Erythroblast (primary cell): Measurements from ENCODE around the gene MCRIP2.

Experiments
- DNase-seq, 2 experiments: peaks; one replicate each; lab custom pipeline; 2025; lab: John Stamatoyannopoulos, UW
- GATA1 ChIP-seq: IDR thresholded peaks from 2 replicates; pipeline ENCODE4 v1.6.1; 2011; ENCODE audit warnings: low read depth, mild to moderate bottlenecking, control low read depth, low read length, moderate library complexity
- POLR2A ChIP-seq: IDR thresholded peaks from 2 replicates; pipeline ENCODE4 v1.6.1; 2011; ENCODE audit warnings: mild to moderate bottlenecking, low read length

MCRIP2 gene

GRCh38 chr16:624526-625070 is 17.0 kb upstream of the MCRIP2 start:
- TF ChIP-seq POLR2A (no peak), GATA1 (no peak)
- no peak for DNase-seq

- TF ChIP-seq GATA1, result no peak
- no peak for TF ChIP-seq POLR2A
- no peak for DNase-seq
Measured at GRCh38 chr16:625117-625976, 16.3 kb upstream of the MCRIP2 start.

GRCh38 chr16:625977-626765 is 15.5 kb upstream of the MCRIP2 start:
- TF ChIP-seq GATA1, result no peak
- TF ChIP-seq POLR2A, result no peak

GRCh38 chr16:626787-627453 is 14.7 kb upstream of the MCRIP2 start:
- no peak for TF ChIP-seq GATA1
- TF ChIP-seq POLR2A, result no peak
- no peak for DNase-seq

More at GRCh38 chr16:625977-626765, 15.5 kb upstream of the MCRIP2 start:
- DNase-seq, result no peak

DNA sequence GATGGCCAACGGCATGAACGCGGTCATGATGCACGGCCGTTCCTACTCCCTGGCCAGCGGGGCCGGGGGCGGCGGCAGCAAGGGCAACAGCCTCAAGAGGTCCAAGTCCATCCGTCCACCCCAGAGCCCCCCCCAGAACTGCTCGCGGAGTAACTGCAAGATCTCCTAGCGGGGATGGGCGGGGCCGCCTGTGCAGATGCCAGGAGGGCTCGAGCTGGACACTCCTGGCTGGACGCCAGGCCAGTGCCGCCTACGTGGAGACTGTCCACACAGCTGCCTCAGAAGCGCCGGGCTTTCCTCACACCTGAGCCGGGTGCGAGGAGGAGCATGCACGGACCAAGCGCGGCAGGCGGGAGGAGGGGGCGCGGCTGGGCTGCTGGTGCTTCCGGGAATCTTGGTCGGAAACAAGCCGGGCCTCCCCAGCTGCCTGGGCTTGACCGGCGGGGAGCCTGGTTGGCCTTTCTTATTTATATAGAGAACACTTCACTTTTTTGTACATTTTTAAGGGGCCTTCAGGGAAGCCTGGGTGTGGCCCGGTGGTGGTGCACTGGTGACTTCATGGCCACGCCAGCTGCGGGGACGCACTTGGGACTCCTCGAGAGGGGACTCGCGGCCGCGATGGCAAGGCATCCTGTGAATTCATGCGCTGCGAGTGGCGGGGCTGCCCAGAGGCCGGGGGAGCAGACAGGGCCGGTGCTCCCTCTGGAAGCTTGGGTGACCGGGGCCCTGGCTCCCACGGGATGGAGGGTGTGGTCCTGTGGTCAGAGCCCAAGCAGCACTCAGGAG is 14.0 kb upstream of the MCRIP2 start:
- TF ChIP-seq POLR2A (no peak), GATA1 (no peak)
- DNase-seq, result peak in 1 of 2 experiments; percentile 62

- DNase-seq, result no peak
- no peak for TF ChIP-seq GATA1
- no peak for TF ChIP-seq POLR2A
Measured at GRCh38 chr16:628321-629061, 13.1 kb upstream of the MCRIP2 start.

DNA sequence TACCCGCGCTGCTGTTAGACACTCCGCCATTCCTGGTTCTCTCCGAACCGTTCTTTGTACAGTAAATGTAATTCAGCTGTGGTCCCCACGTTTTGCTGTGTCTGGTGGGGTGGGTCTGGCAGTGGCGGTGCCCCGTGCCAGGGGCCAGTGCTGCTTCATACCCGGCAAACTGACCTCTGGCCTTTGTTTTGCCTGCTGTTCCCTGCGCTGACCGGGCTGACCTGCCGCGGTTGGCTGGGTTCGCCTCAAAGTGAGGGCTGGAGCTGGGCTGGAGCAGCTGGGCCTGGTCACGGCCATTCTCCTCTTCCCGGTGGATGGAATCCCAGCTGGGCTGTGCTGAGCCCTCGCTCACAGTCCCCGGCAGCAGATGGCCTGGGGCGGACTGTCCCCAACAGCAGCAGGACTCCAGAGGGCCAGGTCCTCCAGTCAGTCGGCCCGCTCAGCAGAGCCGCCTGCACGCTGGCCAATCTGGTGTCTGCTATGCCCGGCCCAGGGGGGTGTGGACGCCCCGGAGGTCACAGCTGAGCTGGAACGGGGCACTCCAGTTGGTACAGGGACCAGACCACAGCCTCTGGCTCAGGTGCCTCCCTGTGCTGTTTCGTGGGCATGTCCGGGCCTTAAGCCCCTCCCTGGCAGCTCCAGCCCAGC is 12.3 kb upstream of the MCRIP2 start:
- no peak for DNase-seq

GRCh38 chr16:629833-630248 is 11.8 kb upstream of the MCRIP2 start:
- DNase-seq, result no peak
- no peak for TF ChIP-seq GATA1
- no peak for TF ChIP-seq POLR2A

More for the DNA sequence above, 12.3 kb upstream of the MCRIP2 start:
- no peak for TF ChIP-seq POLR2A
- TF ChIP-seq GATA1, result no peak

DNA sequence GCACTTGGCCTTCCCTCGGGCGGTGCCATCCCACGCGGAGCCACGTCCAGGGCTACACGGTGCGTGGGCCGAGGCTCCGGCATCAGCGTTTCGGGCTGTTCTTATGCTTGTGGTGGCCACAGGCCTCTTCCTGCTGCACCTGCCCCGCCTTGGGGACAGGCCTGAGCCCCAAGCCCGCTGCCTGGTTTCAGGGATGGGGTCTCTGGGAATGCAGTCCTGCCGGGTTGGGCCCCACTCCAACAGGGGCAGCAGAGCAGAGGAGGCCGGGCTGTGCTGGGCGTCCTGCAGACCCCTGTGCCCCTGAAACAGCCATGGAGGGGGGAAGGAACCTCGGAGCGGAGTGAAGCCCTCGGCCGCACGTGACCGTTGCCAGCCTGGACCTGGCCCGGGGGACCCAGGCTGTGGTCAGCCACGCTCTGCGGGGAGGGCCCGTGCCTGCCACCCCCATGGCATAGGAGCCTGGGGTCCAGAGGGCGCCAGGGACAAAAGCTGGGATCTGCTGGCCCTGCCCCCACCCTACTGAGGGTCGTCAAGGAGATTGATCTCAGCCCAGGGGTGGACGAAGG is 11.3 kb upstream of the MCRIP2 start:
- no peak for TF ChIP-seq POLR2A
- TF ChIP-seq GATA1, result no peak
- DNase-seq, result no peak

GRCh38 chr16:630815-631405 is 10.7 kb upstream of the MCRIP2 start, which contains the start of gene WFIKKN1:
TSS of gene WFIKKN1 (plus strand) at chr16:630985. CDS start at chr16:631254, 269 bp downstream.
- DNase-seq, result peak; percentile 40 to 42
- TF ChIP-seq POLR2A (no peak), GATA1 (no peak)

GRCh38 chr16:631808-632358 is 9.7 kb upstream of the MCRIP2 start:
- TF ChIP-seq GATA1, result no peak
- no peak for TF ChIP-seq POLR2A
- no peak for DNase-seq
